ENCODE measurements around the gene TTLL11.
"Not testable (repeated sequence)": the region's sequence is repeated elsewhere in the genome, so short reads cannot be mapped to it uniquely, and the experiment has no call there.

The TTLL11 gene

DNA sequence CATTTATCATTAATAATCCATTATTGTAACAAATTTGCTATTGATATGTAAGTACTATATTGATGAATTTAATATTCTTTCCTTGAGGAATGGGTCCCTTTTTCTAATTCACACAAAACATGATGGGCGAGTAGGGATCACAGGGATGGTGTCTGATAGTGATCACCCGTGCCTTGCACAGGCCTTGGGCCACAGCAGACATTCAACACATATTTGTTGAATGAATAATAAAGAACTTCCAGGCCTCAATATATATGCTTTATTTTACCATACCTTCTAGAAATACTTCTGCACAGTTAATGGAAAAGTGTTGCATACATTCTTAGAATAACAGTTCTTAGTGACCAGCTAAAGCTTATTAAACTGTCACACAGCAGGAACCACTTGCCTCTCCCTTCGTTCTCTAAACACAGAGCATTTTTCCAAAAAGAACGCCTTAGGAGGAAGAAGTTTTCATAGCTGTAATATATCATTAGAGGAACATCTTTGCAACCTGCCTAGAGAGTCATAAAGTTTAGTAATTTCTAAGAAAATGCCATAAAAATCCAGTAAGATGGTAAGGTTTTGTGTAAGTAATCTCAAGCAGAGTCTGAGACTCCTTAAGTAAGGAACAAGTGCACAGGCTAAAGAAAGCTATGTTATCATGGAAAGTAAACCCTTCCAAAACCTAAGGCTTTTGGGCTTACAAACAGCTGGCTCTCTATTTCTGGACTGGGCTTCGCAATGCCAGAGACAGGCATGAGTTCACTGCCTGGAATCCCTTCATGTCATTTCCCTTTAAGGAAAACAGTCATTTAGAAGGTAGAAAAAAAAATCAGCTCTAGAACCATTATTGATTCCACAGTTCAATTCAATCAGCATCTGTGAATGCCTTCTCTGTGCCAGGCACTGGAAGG lies 17.7 kb downstream of the TTLL11 start:
- DNase-seq, result no peak

GRCh38 chr9:122071715-122072114 lies 21.4 kb downstream of the TTLL11 start:
- DNase-seq, result no peak

- DNase-seq, result no peak
Observed at GRCh38 chr9:122070728-122071515, 22.2 kb downstream of the TTLL11 start.

DNA sequence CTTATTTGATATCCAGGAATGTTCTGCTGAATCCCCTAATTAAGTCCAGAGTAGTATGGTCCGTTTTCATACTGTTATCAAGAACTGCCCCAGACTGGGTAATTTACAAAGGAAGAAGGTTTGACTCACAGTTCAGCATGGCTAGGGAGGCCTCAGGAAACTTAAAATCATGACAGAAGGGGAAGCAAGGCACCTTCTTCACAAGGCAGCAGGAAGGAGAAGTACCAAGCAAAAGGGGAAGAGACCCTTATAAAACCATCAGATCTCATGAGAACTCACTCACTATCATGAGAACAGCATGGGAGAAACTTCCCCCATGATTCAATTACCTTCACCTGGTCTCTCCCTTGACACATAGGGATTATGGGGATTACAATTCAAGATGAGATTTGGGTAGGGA lies 26.4 kb downstream of the TTLL11 start:
- DNase-seq, result not testable (repeated sequence)

GRCh38 chr9:122065923-122066629 lies 27.0 kb downstream of the TTLL11 start:
- no peak for DNase-seq

DNA sequence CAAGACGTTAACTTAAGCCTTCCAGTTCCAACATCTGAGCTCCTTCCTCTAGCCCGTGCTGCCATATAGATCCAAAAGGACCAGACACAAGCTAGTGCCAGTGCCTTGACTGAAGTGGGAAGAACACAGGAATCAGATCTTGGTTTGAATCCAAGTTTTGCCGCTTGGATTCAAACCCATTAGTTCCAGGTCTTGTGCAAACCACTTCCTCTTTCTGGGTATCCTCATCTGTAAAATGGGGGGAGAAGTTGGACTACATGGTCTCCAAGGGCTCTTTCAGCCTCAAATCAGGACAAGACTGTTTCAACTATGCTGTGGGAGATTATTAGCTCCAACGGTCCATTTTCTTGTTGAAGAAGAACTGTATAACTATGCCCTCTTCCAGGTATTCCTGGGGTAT lies 32.6 kb downstream of the TTLL11 start:
- no peak for DNase-seq

DNA sequence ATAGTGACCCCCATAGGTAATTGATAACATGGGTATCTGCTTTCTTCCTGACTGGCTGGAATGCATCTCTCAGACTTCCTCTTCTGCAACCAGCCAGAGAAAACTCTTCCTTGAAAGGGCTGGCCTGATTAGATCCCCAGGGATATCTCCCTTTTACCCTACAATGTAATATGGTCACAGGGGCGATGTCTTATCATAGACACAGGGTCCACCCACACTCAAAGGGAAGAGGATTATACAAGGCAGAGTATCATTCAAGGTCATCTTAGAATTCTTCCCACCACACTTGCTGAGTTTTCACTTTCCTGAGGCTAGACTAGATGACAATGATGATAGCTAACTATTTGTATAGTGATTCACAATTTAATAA lies 33.2 kb downstream of the TTLL11 start:
- no peak for DNase-seq

GRCh38 chr9:122059214-122059954 lies 33.7 kb downstream of the TTLL11 start:
- no peak for DNase-seq

DNA sequence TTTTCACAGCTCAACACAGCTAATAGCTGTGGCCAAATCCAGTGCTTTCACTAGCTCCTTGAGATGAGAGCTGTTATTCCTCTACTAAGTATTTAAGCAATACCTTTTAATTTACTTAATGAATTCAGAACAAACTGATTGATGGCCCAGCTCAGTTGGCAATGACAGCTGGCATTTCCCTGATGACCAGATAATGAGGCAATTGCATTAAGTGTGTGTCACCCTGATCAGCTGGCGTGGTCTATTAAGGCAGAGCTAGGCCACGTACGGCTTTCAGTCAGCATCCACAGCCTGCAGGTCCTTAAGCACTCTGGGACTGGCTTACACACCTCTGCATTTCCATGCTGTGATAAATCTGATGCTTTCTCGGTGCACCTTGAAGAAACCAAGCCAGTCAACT lies 34.4 kb downstream of the TTLL11 start:
- no peak for DNase-seq

DNA sequence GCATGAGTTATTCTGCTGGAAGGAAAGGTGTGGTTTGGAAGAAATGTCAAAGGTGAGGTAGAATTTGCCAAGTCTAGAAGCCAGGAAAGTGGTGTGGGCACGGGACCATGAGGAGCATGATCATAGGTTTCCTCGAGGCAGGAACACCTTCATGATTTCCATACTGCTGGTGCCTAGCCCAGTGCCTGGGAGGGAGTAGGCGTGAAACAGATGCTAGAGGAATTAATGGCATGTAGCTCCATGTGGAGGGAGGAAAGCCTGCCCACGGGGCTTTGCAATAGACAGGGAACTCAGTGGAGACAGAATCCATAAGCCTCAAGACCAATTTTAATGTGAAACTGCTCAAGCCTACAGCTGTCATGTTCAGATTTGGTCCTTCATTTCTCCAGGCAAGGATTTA lies 35.1 kb downstream of the TTLL11 start:
- no peak for DNase-seq

DNA sequence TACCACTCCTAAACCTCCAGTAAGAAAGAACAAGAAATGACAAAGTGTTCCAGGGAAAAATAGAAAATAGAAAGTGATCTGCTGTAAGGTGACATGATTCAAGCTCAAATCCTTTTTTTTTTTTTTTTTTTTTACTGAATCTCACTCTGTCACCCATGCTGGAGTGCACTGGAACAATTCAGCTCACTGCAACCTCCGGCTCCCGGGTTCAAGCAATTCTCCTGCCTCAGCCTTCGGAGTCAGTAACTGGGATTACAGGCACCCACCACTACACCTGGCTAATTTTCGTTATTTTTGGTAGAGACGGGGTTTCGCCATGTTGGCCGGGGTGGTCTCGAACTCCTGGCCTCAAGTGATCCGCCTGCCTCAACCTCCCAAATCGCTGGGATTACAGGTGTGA lies 35.9 kb downstream of the TTLL11 start:
- DNase-seq, result no peak

GRCh38 chr9:122056484-122056883 lies 36.6 kb downstream of the TTLL11 start:
- DNase-seq, result no peak

- no peak for DNase-seq
Observed at GRCh38 chr9:122055701-122056100, 37.4 kb downstream of the TTLL11 start.

DNA sequence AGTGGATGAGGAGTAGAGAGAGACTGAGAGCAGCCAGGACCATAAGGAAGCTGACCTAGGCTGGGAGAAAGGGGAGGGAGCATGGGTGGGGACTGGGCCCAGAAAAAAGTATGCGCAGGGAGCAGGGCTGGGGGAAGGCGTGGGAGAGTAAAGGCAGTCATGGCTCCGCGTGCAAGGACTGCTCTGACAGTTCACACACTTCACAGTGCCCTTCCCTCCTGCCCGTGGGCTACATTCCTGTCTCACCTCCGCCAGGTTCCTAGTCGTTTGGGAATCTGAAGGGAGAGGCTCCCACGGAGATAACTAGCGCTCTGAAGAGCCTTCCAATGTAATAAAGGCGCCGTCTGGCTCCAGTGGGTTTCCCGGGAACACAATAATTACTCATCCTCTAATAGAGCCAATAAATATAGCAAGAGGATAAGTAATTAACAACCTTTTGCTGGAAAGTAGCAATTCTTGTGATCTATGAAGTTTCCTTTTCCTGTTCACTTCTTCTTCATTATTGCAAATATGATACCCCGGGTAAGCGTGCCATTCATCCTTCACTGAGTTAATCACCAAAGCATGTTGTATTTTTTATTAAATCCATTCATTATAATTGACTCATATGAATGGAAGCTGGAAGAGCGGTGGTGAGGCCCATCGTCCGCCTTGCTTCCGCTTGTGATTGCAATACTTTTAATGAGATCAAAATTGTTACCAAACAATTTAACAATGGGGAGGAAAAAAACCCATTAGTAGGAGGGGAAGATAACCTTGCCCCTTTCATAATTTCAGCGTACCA lies 39.3 kb downstream of the TTLL11 start:
- DNase-seq, result no peak

DNA sequence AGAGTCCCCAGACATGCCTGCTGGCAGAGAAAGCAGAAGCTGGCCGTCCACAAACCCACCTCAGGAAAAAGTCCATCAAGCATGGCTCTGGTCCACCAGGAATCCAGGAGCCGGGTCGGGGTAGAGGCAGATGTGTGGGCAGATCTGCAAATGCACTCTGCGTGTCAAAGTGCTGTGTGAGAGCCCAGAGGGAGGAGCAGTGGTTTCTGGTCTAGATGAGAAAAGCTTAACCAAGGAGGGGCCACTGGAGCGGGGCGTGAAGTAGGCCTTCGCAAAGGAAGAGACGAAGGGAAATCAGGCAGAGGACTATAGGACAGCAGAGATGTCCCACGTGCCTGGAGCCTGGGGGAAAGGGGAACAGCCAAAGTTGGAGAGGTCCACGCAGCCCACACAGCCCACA lies 40.0 kb downstream of the TTLL11 start:
- DNase-seq, result no peak

DNA sequence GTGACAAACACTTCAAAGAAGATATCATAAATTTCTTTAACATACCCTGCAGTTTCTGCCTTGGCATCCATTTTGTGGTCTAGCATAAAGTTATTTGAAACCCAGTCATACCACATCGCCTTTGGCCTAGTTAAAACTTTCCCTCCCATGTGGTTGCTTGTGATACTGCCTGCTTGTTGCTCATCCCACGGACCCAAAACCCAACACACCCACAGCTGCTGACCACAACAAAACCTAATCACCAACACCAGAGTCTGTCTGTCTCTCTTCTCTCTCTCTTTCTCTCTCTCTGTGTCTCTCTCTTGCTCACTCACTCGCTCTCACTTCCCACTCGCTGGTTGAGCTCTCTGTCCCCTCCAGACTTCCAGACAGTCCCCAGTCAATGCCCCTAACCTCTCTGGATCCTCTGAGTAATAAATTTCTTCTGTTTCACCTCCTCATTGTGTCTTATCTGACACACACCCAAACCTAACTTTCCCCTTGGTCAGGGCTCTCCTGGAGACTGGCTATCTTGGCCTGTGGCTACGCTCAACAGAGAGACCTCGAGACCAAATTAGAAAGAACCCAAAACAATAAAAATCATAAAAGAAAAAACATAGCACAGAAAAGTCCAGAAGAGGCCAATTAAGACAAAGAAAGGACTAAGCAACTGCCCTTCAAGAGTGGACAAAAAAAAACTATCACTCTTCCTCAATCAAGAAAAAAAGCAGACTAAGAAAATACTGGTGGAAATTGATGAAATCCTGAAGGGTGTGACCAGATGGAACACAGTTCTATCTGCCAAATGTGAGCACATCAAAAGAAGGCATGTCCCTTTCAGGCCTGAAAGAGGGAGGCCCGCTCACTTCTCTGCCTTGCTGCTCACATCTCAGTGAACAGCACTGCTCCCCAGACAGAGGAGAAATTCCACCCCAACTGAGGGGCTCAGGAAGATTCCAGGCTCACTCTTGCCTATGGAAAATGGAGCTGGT lies 41.5 kb downstream of the TTLL11 start:
- DNase-seq, result no peak

- DNase-seq, result no peak
Observed at GRCh38 chr9:122050167-122050566, 42.9 kb downstream of the TTLL11 start.

DNA sequence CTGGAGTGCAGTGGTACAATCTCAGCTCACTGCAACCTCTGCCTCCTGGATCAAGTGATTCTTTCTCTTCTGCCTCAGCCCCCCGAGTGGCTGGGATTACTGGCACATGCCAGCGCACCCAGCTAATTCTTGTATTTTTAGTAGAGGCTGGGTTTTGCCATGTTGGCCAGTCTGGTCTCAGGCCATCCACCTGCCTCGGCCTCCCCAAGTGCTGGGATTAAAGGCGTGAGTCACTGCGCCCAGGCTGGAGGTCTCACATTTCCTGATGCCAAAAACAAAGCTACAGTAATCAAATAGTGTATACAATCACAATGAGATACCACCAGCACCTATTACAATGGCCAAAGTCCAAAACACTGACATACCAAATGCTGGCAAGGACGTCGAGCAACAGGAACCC lies 51.1 kb downstream of the TTLL11 start:
- DNase-seq, result no peak

GRCh38 chr9:122040561-122041242 lies 52.4 kb downstream of the TTLL11 start:
- DNase-seq, result no peak

DNA sequence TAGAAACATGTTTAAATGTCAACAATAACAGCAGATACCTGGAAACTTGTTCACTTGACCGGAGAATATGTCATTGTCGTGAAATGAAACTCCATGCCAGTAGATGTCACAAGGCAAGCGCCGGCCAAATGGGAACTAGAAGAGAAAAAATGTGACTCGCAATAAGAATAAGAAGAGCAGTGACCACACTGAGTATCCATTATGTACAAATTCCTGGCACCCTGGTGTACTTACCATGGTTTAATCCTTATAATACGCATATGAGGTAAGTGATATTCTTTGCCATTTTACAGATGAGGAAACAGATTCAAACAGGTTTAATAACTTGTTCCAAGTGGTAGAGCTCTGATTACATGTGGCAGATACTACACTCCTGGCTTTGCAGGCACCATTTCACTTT lies 53.9 kb downstream of the TTLL11 start:
- DNase-seq, result no peak
